Neural progenitor cell (in vitro differentiated cells): Measurements from ENCODE around the gene MYH7. TPM values are rescaled to one million over a fixed set of nuclear protein-coding genes. Genes with fewer than 3 reads are reported as not detected.
A peak's percentile ranks its signal among the peaks of the same experiment; 100 is the strongest.

Experiments
- DNase-seq: peaks from one replicate; pipeline ENCODE4 v3.0.0-alpha.2; 2016; ENCODE audit warnings: low spot score
- H2AFZ ChIP-seq: fragments of 200-600 bp; sonication (generic); replicated peaks from 2 replicates; pipeline ENCODE4 v1.6.1; 2016; ENCODE audit warnings: antibody characterized with exemption
- H3F3A ChIP-seq: fragments of 200-600 bp; sonication (generic); 2 replicates; pipeline ENCODE4 v1.6.1; 2016; ENCODE audit warnings: antibody characterized with exemption, low read depth
- H3K27ac ChIP-seq: fragments of 200-600 bp; sonication (generic); 2 replicates; pipeline ENCODE4 v1.5.1; 2016; ENCODE audit warnings: mild to moderate bottlenecking
- H3K27me3 ChIP-seq: fragments of 200-600 bp; sonication (generic); 2 replicates; pipeline ENCODE4 v1.6.1; 2016; ENCODE audit warnings: mild to moderate bottlenecking, moderate library complexity
- H3K36me3 ChIP-seq: fragments of 200-600 bp; sonication (generic); 2 replicates; pipeline ENCODE4 v1.5.1; 2016
- H3K4me1 ChIP-seq: fragments of 200-600 bp; sonication (generic); 2 replicates; pipeline ENCODE4 v1.6.1; 2016; ENCODE audit warnings: mixed run types
- H3K4me2 ChIP-seq: fragments of 200-600 bp; sonication (generic); 2 replicates; pipeline ENCODE4 v1.6.1; 2016
- H3K4me3 ChIP-seq: fragments of 200-600 bp; sonication (generic); 2 replicates; pipeline ENCODE4 v1.5.1; 2016
- H3K79me2 ChIP-seq: fragments of 200-600 bp; sonication (generic); 2 replicates; pipeline ENCODE4 v1.6.1; 2016; ENCODE audit warnings: low read depth
- H3K9ac ChIP-seq: fragments of 200-600 bp; sonication (generic); 2 replicates; pipeline ENCODE4 v1.6.1; 2016
- H3K9me3 ChIP-seq: fragments of 200-600 bp; sonication (generic); 2 replicates; pipeline ENCODE4 v1.5.1; 2016; ENCODE audit warnings: low read depth
- H4K20me1 ChIP-seq: fragments of 200-600 bp; sonication (generic); 2 replicates; pipeline ENCODE4 v1.6.1; 2016; ENCODE audit warnings: low read depth
- H3K27ac Mint-ChIP-seq: 3 replicates; pipeline ENCODE4 v1.8.0; 2021; ENCODE audit warnings: mixed read lengths
- H3K27me3 Mint-ChIP-seq: 2 replicates; pipeline ENCODE4 v1.8.0; 2022; ENCODE audit warnings: low read depth, mild to moderate bottlenecking, inconsistent platforms, moderate library complexity, mixed read lengths; ENCODE audit not compliant: insufficient read depth
- H3K36me3 Mint-ChIP-seq: 3 replicates; pipeline ENCODE4 v1.8.0; 2021; ENCODE audit warnings: mixed read lengths
- H3K4me1 Mint-ChIP-seq: 3 replicates; pipeline ENCODE4 v1.8.0; 2021; ENCODE audit warnings: mixed read lengths
- H3K4me3 Mint-ChIP-seq: 3 replicates; pipeline ENCODE4 v1.8.0; 2021; ENCODE audit warnings: mild to moderate bottlenecking, moderate library complexity, mixed read lengths
- H3K9me3 Mint-ChIP-seq: 3 replicates; pipeline ENCODE4 v1.8.0; 2020; ENCODE audit warnings: mixed read lengths
- EZH2 ChIP-seq: fragments of 200-600 bp; sonication (generic); IDR thresholded peaks from 2 replicates; pipeline ENCODE4 v1.6.1; 2017; ENCODE audit warnings: antibody characterized with exemption, mild to moderate bottlenecking, moderate library complexity
- EZH2phosphoT487 ChIP-seq: fragments of 200-600 bp; sonication (generic); IDR thresholded peaks from 2 replicates; pipeline ENCODE4 v1.6.1; 2017; ENCODE audit warnings: antibody characterized with exemption
- total RNA-seq: library from RNA; depleted of rRNA; stranded (reverse); fragments of >200 nt; gene quantifications from 2 replicates; pipeline ENCODE4 v1.2.3, GENCODE V29; 2015; ENCODE audit warnings: low replicate concordance
- TF ChIP-seq, protein P1 (sequence below): fragments of 200-600 bp; sonication (generic); IDR thresholded peaks from 2 replicates; pipeline ENCODE4 v1.5.1; 2017; ENCODE audit warnings: antibody characterized with exemption, mild to moderate bottlenecking

Gene MYH7
- total RNA-seq, 1 donor from 2014 or later = not detected

DNA sequence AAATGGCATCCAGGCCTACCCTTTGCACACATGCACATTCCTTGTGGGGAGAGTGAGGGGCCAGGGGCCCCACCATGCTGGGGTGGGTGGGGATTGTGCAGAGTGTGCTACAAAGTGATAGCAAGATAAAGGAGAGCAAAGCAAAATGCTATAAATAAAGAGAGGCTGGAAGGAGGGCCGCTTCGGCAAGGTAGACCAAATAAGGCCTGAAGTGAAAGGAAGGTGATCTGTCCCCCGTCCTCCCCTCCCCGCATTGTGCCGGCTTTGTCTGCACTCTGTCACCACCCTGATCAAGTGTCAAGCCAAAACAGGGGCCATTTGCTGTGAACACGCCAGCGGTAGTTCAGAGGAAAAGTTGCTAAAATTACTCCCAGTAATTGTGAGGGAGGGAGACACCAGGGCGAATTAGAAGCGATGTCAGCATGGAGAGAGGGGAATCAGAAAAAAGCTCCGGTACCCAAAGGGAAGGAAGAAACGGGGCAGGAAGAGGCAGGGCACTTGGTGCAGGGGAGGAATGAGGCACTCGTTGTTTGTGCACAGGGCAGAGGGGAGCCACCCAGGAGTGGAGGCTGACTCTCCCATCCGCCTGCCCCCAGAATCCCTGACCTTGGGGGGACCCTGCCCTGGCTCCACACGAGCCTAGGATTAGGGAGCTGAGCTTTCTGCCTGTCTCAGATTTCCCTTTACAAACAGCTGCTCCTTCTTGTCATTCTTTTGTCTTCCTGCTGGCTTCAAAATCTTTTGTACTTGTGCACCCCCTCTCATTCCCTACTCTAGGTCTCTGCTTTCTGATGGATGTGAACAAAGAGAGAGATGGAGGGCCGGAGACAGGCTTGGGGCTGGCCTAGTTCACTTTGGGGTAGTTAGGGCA, 2.9 kb upstream of the MYH7 start:
- Histone ChIP-seq H3K27ac (peak overlapping the region; percentile 75), H2AFZ (peak overlapping the region; percentile 64), H3K4me3 (no peak overlapping the region), H3K79me2 (no peaks in the 10 kb centered on the region), H3K4me1 (peaks cover 62% of the 10 kb centered on the region), H3K36me3 (no peaks in the 10 kb centered on the region), H4K20me1 (no peaks in the 10 kb centered on the region), H3K27me3 (peaks cover 9% of the 10 kb centered on the region), H3K9me3 (no peaks in the 10 kb centered on the region), H3K9ac (no peak overlapping the region), H3K4me2 (peak overlapping the region; percentile 65), H3F3A (peaks cover 44% of the 10 kb centered on the region)
- DNase-seq = peak; percentile 78
- H3K4me1 Mint-ChIP-seq = peaks cover 76% of the 10 kb centered on the region
- H3K36me3 Mint-ChIP-seq = peaks cover 2% of the 10 kb centered on the region
- no peaks in the 10 kb centered on the region for H3K9me3 Mint-ChIP-seq
- H3K27ac Mint-ChIP-seq = peak overlapping the region; percentile 100
- peaks cover 16% of the 10 kb centered on the region for H3K27me3 Mint-ChIP-seq
- TF ChIP-seq, protein P1, sequence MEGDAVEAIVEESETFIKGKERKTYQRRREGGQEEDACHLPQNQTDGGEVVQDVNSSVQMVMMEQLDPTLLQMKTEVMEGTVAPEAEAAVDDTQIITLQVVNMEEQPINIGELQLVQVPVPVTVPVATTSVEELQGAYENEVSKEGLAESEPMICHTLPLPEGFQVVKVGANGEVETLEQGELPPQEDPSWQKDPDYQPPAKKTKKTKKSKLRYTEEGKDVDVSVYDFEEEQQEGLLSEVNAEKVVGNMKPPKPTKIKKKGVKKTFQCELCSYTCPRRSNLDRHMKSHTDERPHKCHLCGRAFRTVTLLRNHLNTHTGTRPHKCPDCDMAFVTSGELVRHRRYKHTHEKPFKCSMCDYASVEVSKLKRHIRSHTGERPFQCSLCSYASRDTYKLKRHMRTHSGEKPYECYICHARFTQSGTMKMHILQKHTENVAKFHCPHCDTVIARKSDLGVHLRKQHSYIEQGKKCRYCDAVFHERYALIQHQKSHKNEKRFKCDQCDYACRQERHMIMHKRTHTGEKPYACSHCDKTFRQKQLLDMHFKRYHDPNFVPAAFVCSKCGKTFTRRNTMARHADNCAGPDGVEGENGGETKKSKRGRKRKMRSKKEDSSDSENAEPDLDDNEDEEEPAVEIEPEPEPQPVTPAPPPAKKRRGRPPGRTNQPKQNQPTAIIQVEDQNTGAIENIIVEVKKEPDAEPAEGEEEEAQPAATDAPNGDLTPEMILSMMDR = no peak
- H3K4me3 Mint-ChIP-seq = peak overlapping the region; percentile 71

DNA sequence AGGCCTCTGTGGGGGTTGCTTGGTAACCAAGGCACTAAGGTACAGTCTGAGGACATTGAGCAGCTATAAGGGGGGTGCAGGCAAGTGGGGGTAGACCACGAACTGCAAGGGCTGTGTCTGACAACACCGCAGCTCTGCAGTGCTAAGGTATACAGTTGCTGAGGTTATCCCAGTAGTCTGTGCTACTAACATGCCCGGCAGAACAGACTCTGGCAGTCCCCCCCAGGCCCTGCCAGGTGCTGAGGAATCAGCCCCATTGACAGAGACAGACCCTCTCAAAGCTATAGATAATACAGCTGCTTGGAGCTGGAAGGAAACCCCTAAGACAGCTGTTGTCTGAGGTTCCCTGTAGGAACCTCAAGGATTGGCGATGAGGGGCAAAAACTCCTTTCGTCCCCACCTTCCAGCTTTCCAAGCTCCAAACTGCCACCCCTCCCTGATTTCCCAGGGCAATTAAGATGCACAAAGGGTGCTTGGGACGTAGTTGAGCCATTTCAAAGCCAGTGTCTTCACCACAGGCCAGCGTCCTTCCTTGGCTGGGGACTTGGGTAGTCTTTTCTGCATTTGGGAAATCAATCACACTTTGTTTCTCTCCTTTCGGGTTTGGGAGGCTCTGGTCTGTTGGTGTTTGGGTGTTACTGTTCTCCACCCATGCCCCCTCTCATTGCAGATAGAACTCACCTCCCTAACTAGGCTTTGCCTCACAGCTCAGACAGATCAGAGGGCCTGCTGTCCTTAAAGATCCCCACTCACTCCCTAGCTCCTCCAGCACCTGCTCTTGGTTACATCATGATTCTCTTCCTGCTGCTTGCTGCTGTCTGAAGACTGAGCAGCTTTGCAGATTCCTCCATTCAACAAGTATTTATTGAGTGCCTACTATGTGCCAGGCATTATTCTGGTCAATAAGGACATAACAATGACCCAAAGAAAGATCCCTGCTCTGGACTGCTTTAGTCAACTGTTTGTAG, 2.0 kb upstream of the MYH7 start:
- TF ChIP-seq, protein P1 = no peak
- TF ChIP-seq EZH2phosphoT487 = no peak
- no peak for TF ChIP-seq EZH2
- peaks cover 9% of the 10 kb centered on the region for H3K27me3 ChIP-seq
- peaks cover 67% of the 10 kb centered on the region for H3K4me1 Mint-ChIP-seq
- no peaks in the 10 kb centered on the region for H4K20me1 ChIP-seq
- peaks cover 5% of the 10 kb centered on the region for H3K9me3 Mint-ChIP-seq
- H3K4me3 ChIP-seq = no peak overlapping the region
- peak overlapping the region; percentile 71 for H3K4me3 Mint-ChIP-seq
- no peak overlapping the region for H3K9ac ChIP-seq
- DNase-seq = no peak
- H3F3A ChIP-seq = peaks cover 37% of the 10 kb centered on the region
- no peaks in the 10 kb centered on the region for H3K79me2 ChIP-seq
- no peaks in the 10 kb centered on the region for H3K9me3 ChIP-seq
- H3K36me3 Mint-ChIP-seq = peaks cover 2% of the 10 kb centered on the region
- peaks cover 13% of the 10 kb centered on the region for H3K27me3 Mint-ChIP-seq
- peak overlapping the region; percentile 65 for H3K4me2 ChIP-seq
- no peak overlapping the region for H2AFZ ChIP-seq
- H3K27ac Mint-ChIP-seq = peak overlapping the region; percentile 100
- H3K4me1 ChIP-seq = peaks cover 52% of the 10 kb centered on the region
- H3K36me3 ChIP-seq = no peaks in the 10 kb centered on the region
- H3K27ac ChIP-seq = peak overlapping the region; percentile 17

DNA sequence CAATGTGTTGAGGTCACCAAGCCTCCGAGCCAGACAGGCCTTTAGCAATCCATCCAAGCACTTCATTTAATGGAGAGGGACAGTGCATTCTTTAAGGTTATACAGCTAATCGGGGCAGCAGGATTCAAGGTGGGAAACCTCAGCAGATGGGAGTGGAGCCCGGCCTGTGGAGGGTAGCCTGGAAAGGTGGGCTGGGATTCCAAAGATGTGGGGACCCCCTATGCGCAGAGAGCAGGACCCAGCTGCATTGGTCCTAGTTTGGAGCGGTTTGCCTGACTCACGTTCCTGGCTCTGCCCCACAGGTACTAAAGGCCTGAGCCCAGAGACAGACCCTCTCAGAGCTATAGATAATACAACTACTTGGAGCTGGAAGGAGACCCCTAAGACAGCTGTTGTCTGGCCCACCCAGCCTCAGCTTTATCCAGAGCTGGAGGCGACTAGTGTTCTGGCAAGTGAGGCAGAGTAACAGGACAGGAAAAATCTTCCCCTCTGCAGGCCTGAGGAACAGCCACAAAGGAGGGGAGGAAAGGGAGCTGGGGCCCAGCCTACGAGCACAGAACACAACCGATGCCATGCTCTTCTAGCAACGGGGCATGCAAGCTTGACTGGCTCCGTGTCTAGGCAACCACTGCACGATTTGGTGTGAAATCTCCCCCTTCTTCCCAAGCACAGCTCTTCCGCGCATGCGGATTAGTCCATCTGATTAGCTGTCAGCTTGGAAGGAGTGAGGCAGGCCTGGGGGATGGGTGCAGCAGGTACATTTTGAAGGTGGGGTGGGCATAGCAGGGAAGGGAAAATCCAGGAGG, 1.1 kb upstream of the MYH7 start:
- peak overlapping the region; percentile 42 for H3K4me2 ChIP-seq
- H3K9me3 ChIP-seq = no peaks in the 10 kb centered on the region
- H3K9me3 Mint-ChIP-seq = peaks cover 5% of the 10 kb centered on the region
- no peaks in the 10 kb centered on the region for H3K79me2 ChIP-seq
- peaks cover 46% of the 10 kb centered on the region for H3K4me1 ChIP-seq
- H3K4me3 ChIP-seq = no peak overlapping the region
- H2AFZ ChIP-seq = no peak overlapping the region
- H3K9ac ChIP-seq = no peak overlapping the region
- peak overlapping the region; percentile 100 for H3K27ac Mint-ChIP-seq
- H3F3A ChIP-seq = peaks cover 37% of the 10 kb centered on the region
- H3K36me3 Mint-ChIP-seq = peaks cover 2% of the 10 kb centered on the region
- DNase-seq = peak; percentile 67
- peaks cover 1% of the 10 kb centered on the region for H3K27me3 ChIP-seq
- no peaks in the 10 kb centered on the region for H4K20me1 ChIP-seq
- peaks cover 67% of the 10 kb centered on the region for H3K4me1 Mint-ChIP-seq
- no peaks in the 10 kb centered on the region for H3K36me3 ChIP-seq
- TF ChIP-seq EZH2phosphoT487 = no peak
- TF ChIP-seq, protein P1 = no peak
- TF ChIP-seq EZH2 = no peak
- peaks cover 13% of the 10 kb centered on the region for H3K27me3 Mint-ChIP-seq
- H3K27ac ChIP-seq = peak overlapping the region; percentile 41
- H3K4me3 Mint-ChIP-seq = peak overlapping the region; percentile 20
